Measurements from ENCODE around the gene CALCR.
"Not testable (repeated sequence)": the region's sequence is repeated elsewhere in the genome, so short reads cannot be mapped to it uniquely, and the experiment has no call there.

The CALCR gene
- 0 to 2.1 (median 0.18) reads per million in 17 experiments for total RNA-seq

DNA sequence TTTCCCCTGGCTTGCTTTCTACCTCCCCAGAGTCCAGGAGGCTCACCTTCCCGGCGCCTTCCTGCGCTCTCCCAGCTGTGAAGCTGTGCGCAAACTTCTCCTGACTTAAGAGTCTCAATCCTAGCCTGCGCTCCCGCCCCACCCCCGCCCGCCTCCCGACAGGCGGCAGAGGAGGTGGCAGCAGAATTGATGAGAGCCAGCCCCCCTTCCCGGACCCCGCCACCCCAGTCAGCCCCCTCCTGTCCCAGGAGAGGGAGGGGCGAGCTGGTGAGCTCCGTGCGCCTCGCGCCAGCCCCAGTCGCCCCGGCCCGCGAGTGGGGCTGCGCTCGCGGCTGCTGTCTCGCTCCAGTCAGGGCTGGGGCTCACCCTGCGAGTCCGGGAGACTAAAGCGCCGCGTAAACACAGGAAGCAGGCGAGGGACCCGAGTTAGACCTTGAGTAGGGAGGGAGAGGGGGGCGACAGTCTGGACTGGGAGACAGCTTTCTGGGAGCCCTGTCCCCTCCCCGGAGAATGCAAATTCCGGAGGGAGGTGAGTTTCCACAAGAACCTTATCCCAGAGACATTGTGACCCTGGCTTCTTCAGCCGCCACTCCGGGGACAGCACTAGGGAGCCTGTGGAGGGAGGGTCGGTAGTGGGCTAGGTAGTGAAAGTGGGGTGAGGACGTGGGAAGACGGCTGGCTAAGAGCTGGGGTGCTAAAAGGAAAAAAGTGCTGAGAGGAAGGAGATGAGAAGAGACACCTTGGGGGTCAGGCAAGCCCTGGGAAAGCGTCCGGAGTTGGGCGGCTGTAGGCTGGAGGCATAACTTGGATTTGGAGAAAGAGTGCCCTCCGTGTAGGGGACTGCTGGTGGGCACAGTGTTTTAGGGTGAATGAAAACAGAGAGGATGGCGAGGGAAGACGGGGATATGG, at the start of gene CALCR:
Gene CALCR, minus strand, starts transcription at position 79 of the 909 bp plus-strand sequence. CDS start 87,743 bp downstream, outside the sequence.
- no peak for DNase-seq

- DNase-seq, result no peak
Observed at GRCh38 chr7:93623816-93624215, 49.3 kb upstream of the CALCR start.

- no peak for DNase-seq
Observed at GRCh38 chr7:93622036-93623033, 47.8 kb upstream of the CALCR start.

DNA sequence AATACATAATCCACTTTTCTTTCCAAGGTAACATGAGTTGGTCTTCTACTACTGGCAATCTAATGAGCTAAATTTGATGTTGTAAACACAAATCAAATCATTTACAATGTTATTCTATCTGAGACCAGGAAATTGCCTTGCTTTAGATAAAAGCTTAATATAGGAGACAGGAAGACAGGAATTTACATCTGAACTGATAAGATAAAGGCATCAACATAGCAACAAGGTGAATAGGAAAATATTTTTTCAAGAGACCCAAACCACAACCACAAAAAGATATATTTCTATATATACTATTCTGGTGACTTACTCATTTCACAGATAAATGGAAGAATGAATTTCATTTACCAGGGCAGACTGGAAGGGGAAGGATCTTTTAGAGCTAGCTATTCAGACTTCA, 46.3 kb upstream of the CALCR start:
- no peak for DNase-seq

GRCh38 chr7:93620057-93620456, 45.5 kb upstream of the CALCR start:
- no peak for DNase-seq

- DNase-seq, result no peak
Observed at GRCh38 chr7:93601363-93601762, 26.8 kb upstream of the CALCR start.

GRCh38 chr7:93594250-93594649, 19.7 kb upstream of the CALCR start:
- DNase-seq, result no peak

GRCh38 chr7:93592588-93593266, 18.2 kb upstream of the CALCR start:
- DNase-seq, result no peak

DNA sequence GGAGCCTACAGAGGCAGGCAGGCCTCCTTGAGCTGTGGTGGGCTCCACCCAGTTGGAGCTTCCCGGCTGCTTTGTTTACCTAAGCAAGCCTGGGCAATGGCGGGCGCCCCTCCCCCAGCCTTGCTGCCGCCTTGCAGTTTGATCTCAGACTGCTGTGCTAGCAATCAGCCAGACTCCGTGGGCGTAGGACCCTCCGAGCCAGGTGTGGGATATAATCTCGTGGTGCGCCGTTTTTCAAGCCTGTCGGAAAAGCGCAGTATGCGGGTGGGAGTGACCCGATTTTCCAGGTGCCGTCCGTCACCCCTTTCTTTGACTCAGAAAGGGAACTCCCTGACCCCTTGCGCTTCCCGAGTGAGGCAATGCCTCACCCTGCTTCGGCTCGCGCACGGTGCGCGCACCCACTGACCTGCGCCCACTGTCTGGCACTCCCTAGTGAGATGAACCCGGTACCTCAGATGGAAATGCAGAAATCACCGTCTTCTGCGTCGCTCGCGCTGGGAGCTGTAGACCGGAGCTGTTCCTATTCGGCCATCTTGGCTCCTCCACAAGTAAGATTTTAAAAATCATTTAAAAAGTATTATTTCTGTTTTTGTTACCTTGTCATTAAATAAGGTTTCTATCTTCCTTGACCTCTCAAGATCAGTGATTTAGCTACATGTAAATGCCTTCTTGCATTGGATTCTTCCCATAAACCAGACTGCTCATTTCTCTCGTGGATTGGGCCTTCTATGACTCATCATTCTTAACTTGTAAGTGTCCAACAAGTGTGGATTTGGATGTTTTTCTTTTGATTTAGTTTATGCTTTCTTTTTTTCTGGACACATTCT, 16.9 kb upstream of the CALCR start:
- not testable (repeated sequence) for DNase-seq

DNA sequence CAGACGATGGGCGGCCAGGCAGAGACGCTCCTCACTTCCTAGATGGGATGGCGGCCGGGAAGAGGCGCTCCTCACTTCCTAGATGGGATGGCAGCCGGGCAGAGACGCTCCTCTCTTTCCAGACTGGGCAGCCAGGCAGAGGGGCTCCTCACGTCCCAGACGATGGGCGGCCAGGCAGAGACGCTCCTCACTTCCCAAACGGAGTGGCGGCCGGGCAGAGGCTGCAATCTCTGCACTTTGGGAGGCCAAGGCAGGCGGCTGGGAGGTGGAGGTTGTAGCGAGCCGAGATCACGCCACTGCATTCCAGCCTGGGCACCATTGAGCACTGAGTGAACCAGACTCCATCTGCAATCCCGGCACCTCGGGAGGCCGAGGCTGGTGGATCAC, 11.9 kb upstream of the CALCR start:
- DNase-seq, result not testable (repeated sequence)

DNA sequence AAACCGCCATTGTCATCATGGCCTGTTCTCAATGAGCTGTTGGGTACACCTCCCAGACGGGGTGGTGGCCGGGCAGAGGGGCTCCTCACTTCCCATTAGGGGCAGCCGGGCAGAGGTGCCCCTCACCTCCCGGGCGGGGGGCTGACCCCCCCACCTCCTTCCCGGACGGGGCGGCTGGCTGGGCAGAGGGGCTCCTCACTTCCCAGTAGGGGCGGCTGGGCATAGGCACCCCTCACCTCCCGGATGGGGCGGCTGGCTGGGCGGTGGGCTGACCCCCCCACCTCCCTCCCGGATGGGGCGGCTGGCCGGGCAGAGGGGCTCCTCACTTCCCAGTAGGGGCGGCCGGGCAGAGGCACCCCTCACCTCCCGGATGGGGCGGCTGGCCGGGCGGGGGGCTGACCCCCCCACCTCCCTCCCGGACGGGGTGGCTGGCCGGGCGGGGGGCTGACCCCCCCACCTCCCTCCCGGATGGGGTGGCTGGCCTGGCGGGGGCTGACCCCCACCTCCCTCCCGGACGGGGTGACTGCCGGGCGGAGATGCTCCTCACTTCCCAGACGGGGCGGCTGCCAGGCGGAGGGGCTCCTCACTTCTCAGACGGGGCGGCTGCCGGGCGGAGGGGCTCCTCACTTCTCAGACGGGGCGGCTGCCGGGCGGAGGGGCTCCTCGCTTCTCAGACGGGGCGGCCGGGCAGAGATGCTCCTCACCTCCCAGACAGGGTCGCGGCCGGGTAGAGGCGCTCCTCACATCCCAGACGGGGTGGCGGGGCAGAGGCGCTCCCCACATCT, 11.4 kb upstream of the CALCR start:
- not testable (repeated sequence) for DNase-seq

- no peak for DNase-seq
Observed at GRCh38 chr7:93579431-93579830, 4.9 kb upstream of the CALCR start.

GRCh38 chr7:93578762-93579161, 4.2 kb upstream of the CALCR start:
- no peak for DNase-seq

- no peak for DNase-seq
Observed at GRCh38 chr7:93575555-93576399, 1.3 kb upstream of the CALCR start.

DNA sequence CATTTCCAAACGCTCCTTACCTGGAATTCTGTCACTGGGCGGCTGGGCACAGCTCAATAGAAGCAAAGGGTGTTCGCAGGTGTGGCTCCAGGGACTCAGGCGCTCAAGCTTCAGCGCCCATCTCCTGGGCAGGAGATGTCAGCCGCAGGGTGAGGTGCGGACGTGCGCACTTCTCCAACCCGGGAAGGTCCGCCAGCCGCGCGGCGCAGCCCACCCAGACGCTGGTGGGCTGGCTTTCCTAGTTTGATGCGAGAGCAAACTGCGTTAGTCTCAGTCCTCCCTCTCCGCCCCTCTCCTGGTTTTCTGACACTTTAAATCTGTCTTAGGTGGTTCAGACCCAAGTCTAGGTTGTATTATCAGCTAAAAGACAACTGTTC, 267 bp downstream of the CALCR start:
- DNase-seq, result no peak

- DNase-seq, result no peak
Observed at GRCh38 chr7:93569189-93569588, 5.3 kb downstream of the CALCR start.

- DNase-seq, result no peak
Observed at GRCh38 chr7:93566876-93567275, 7.6 kb downstream of the CALCR start.

- DNase-seq, result peak in 2 of 4 experiments; percentile 24 to 47
Observed at GRCh38 chr7:93563584-93563983, 10.9 kb downstream of the CALCR start.

DNA sequence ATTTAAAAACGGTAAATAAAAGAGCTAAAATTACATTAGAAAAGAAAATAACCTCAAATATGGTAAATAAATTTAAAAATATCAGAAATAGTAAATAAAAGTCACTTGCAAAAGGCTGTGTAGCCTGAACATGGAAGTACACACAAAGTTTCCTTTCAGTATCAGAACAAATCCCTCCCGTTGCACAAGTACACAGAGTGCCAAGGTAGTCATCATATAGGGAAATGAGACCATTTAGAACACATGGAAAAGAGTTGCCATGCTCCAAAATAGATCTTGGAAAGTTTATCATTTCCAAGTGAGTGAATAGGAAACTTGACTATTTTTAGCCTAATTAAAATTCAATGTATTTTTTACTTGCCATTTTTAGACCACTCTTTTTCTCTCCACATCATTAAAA, 11.6 kb downstream of the CALCR start:
- peak in 2 of 4 experiments; percentile 8 to 15 for DNase-seq

- no peak for DNase-seq
Observed at GRCh38 chr7:93562106-93562505, 12.4 kb downstream of the CALCR start.
